RKO (cell line): ENCODE data around the gene LAMB3.
A peak's percentile ranks its signal among the peaks of the same experiment; 100 is the strongest.

Experiments
- DNase-seq: peaks from one replicate; pipeline ENCODE4 v3.0.0-alpha.2; 2016; ENCODE audit warnings: low spot score

LAMB3 gene

GRCh38 chr1:209617755-209618154 lies 34.5 kb downstream of the LAMB3 start:
- no peak for DNase-seq

- DNase-seq, result no peak
These were observed 35.1 kb downstream of the LAMB3 start for GRCh38 chr1:209617047-209617673.

- DNase-seq, result no peak
These were observed 35.7 kb downstream of the LAMB3 start for GRCh38 chr1:209616366-209617046.

- DNase-seq, result no peak
These were observed 37.3 kb downstream of the LAMB3 start for GRCh38 chr1:209614906-209615305.

- DNase-seq, result no peak
These were observed 38.1 kb downstream of the LAMB3 start for GRCh38 chr1:209614151-209614420.

GRCh38 chr1:209613400-209614150 lies 38.6 kb downstream of the LAMB3 start:
- DNase-seq, result peak; percentile 74

- DNase-seq, result peak; percentile 58
These were observed 39.4 kb downstream of the LAMB3 start for GRCh38 chr1:209612646-209613399.

- no peak for DNase-seq
These were observed 40.3 kb downstream of the LAMB3 start for GRCh38 chr1:209611771-209612570.

GRCh38 chr1:209610631-209610905 lies 41.7 kb downstream of the LAMB3 start:
- no peak for DNase-seq

- DNase-seq, result no peak
These were observed 42.2 kb downstream of the LAMB3 start for GRCh38 chr1:209609791-209610630.

- DNase-seq, result no peak
These were observed 43.0 kb downstream of the LAMB3 start for GRCh38 chr1:209609041-209609790.

- no peak for DNase-seq
These were observed 44.4 kb downstream of the LAMB3 start for GRCh38 chr1:209607795-209608178.

GRCh38 chr1:209607102-209607794 lies 45.0 kb downstream of the LAMB3 start:
- DNase-seq, result no peak

- DNase-seq, result no peak
These were observed 48.3 kb downstream of the LAMB3 start for GRCh38 chr1:209603877-209604276.

- DNase-seq, result peak; percentile 79
These were observed 50.2 kb downstream of the LAMB3 start for GRCh38 chr1:209601809-209602657.

GRCh38 chr1:209600541-209600940 lies 51.7 kb downstream of the LAMB3 start:
- no peak for DNase-seq

- DNase-seq, result no peak
These were observed 54.0 kb downstream of the LAMB3 start for GRCh38 chr1:209598227-209598626.

- DNase-seq, result no peak
These were observed 54.7 kb downstream of the LAMB3 start for GRCh38 chr1:209597499-209597898.
